Bronchial epithelial cell (primary cell): ENCODE results near the gene RIMBP2. TPM values are rescaled to one million over a fixed set of nuclear protein-coding genes. Genes with fewer than 3 reads are reported as not detected.

Source experiments
- DNase-seq: peaks from one replicate; pipeline ENCODE4 v3.0.0-alpha.2; 2010; ENCODE audit warnings: low read depth
- FAIRE-seq: peaks from 2 replicates; lab custom pipeline; 2011; peaks lifted over from hg19 to GRCh38; lab: Jason Lieb, UNC
- H3K27me3 ChIP-seq: 2 replicates; pipeline ENCODE4 v1.5.1; 2011; ENCODE audit warnings: low read length; ENCODE audit not compliant: control insufficient read depth, insufficient read depth
- H3K36me3 ChIP-seq: 2 replicates; pipeline ENCODE4 v1.5.1; 2011; ENCODE audit warnings: low read length; ENCODE audit not compliant: control insufficient read depth, insufficient read depth
- H3K4me3 ChIP-seq: 2 replicates; pipeline ENCODE4 v1.5.1; 2011; ENCODE audit warnings: mild to moderate bottlenecking, low read depth, low read length, control low read depth
- CTCF ChIP-seq: IDR thresholded peaks from 2 replicates; pipeline ENCODE4 v1.5.1; 2011; ENCODE audit warnings: mild to moderate bottlenecking, moderate library complexity, low read length, control low read depth, inconsistent platforms; ENCODE audit not compliant: insufficient read depth, severe bottlenecking
- total RNA-seq: library from RNA; depleted of rRNA; stranded (reverse); fragments of >200 nt; gene quantifications from 2 replicates; pipeline ENCODE4 v1.2.1, GENCODE V29; 2014

Gene RIMBP2
- total RNA-seq, 1 donor from 2014 or later: not detected

GRCh38 chr12:130495156-130495555 lies 220.9 kb downstream of the RIMBP2 start:
- Histone ChIP-seq H3K36me3 (no peaks in the 10 kb centered on the region), H3K4me3 (no peak overlapping the region), H3K27me3 (no peaks in the 10 kb centered on the region)
- no peak for FAIRE-seq
- TF ChIP-seq CTCF: no peak
- no peak for DNase-seq

GRCh38 chr12:130494736-130495135 lies 221.4 kb downstream of the RIMBP2 start:
- H3K27me3 ChIP-seq: no peaks in the 10 kb centered on the region
- DNase-seq (no peak), FAIRE-seq (no peak)
- TF ChIP-seq CTCF: no peak
- no peaks in the 10 kb centered on the region for H3K36me3 ChIP-seq
- no peak overlapping the region for H3K4me3 ChIP-seq

GRCh38 chr12:130493951-130494350 lies 222.1 kb downstream of the RIMBP2 start:
- no peak for DNase-seq
- TF ChIP-seq CTCF: no peak
- H3K27me3 ChIP-seq: no peaks in the 10 kb centered on the region
- no peak overlapping the region for H3K4me3 ChIP-seq
- no peaks in the 10 kb centered on the region for H3K36me3 ChIP-seq
- FAIRE-seq: no peak

GRCh38 chr12:130491421-130492357 lies 224.4 kb downstream of the RIMBP2 start:
- Histone ChIP-seq H3K27me3 (no peaks in the 10 kb centered on the region), H3K36me3 (no peaks in the 10 kb centered on the region), H3K4me3 (no peak overlapping the region)
- no peak for FAIRE-seq
- DNase-seq: no peak
- TF ChIP-seq CTCF: no peak

- no peak for DNase-seq
- H3K27me3 ChIP-seq: no peaks in the 10 kb centered on the region
- H3K4me3 ChIP-seq: no peak overlapping the region
- no peaks in the 10 kb centered on the region for H3K36me3 ChIP-seq
- FAIRE-seq: no peak
- TF ChIP-seq CTCF: no peak
Measured at GRCh38 chr12:130490674-130491073, 225.4 kb downstream of the RIMBP2 start.
